HG03342 (cell line): ENCODE data around the gene ENGASE.

Experiments used
- ATAC-seq: cut with Tn5 transposase; IDR thresholded peaks from one replicate; pipeline ENCODE4 v1.9.1; 2021; ENCODE audit warnings: mild to moderate bottlenecking, moderate library complexity; ENCODE audit not compliant: unreplicated experiment

ENGASE gene

DNA sequence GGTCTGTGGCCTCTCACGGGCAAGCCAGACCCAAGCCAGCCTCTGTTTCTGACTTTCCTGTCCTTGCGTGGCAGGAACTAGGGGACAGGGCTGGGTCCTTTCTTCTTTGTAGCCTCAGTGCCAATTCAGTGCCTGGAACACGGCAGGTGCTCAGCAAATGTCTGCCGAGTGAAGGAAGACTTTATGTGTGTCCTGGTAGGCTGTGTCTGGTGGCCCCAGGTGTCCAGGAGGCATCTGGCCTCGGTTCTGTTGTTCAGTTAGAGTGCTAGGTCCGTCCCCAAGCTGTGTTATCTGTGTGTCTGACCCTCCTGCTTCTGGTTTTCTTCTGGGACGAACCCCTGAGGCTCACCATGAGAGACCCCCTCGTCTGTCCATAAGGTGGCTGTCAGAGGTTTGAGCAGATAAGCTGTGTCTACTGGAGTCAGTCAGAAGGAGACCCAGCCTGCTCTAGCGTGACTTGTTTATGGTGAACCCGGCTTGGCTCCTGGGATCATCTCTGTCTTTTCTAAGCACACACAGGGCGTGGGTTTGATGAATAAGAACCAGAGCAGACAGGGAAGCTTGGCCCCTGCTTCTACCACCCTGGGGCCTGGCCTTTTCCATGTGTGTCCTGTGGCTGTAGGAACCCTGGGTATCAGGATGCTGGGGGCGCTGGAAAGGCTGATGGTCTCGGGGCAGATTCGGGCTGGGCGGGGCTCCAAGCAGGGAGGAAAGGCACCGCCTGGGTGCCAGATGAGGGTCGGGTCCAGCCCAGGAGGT is 39.3 kb downstream of the ENGASE start:
- ATAC-seq: no peak

DNA sequence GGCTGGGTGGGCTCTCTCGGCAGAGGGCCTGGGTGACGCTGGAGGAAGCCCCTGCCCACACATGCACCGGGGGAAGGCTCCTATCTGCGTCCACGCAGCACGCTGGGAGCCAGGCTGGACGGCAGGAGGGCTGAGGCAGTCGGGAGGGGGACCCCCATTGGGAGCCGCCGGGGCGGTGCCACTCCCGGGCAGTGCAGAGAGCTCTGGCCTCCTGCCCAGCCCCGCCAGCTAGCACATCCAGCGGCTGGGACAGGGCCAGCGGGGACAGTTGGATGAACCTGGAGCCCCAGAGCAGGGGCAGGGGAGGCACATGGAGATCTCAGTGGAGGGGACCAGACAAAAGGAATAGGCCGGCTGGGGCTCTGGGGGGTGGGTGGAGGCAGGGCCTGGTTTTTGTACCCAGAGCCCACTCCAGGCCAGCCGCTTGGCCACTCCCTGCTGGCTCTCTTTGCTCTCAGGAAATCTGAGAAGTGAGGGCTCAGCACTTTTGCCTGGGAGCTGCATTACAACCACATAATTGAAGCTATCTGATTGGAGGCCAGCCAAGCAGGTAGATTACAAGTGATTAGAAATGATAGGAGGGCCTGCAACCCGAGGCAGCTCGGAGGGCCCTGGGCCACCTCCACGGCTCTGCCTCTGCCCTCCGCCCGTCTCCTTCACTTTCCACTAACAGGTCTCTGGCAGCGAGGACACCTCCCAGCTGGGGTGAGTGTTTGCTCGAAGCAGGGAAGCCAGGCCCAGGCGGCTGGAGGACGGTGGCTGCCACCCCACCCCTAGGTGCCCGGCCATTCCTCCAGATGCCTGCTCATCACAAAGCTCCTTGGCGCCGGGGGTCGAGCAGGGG is 40.1 kb downstream of the ENGASE start:
- no peak for ATAC-seq

DNA sequence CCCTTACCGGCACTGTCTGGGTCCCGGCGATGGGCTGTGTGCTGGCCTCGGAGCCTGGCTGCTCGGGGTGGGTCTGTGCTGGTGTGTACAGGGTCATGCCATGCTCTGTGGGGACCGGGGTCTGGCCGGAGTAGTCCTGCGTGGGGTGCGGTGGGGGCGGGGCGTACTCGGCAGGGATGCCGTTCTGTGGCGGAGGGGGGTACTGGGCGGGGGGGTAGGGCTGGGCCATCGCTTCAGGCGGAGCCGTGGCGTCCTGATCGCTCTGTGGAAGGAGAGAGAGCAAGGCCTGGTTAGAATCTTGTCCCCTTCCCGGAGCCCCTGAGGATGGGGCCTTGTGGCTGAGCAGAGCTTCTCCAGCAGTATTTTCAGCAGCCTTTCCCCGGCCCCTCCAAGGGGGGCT is 40.9 kb downstream of the ENGASE start:
- ATAC-seq: no peak

DNA sequence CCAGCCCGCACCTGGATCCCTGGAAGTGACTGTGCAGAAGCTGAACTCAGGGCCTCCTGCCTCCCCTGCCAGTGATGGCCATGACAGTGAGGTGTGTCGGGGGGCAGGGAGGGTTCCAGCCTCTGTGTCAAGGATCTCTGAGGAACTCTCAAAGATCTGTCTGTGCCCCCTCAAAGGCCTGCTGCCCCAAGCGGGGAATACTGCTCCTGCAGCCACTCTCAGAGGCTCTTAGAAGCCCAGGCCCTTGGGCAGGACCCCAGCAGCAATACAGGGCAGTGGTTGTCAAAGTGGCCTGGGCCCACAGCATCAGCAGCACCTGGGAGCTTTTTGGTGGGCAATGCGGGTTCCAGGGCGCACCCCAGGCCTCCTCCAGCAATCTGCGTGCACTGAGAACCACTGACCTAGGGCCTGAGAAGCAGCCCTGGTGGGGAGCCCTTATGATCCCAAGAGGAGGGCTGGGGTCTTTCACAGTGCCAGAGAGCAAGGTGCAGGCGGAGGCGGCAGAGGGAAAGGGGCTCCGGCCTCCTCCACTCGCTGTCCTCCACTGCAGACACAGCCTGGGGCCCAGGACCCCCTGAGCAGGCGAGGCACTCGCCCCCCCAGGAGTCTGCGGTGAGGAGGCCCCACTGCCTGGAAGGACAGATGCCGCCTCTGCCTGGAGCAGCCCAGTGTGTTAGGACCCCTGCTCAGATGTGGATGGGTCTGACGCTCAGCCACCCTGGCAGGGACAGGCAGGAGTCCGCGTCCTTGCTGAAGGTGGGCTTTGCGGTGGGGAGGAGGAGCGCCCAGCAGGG is 42.1 kb downstream of the ENGASE start:
- no peak for ATAC-seq

DNA sequence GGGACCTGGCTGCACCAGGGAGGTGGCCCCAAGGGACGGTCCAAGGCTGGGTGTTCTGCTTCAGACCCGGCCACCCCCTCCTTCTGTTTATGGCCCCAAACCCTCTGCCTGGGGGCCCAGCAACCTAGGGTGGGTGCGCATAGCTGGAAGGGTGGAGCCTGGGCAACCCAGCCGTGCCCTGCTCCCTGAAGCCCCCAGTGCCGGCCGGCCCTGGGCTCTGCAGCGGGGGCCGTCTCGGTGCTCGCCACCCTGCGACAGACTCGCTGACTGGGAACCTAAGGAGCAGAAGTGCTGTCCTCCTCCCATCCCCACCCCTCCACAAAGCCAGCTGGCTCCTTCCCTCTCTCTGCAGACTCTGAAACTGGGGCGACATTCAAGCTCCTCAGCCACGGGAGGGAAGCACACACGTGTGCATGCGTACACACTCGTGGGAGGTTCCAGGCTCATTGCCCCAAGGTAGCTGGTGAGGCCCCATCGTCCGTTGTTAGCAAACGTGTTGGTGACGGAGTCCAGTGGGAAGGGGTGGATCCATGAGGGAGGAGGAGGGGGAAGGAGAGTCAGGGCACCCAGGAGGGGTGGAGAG is 43.4 kb downstream of the ENGASE start:
- no peak for ATAC-seq

DNA sequence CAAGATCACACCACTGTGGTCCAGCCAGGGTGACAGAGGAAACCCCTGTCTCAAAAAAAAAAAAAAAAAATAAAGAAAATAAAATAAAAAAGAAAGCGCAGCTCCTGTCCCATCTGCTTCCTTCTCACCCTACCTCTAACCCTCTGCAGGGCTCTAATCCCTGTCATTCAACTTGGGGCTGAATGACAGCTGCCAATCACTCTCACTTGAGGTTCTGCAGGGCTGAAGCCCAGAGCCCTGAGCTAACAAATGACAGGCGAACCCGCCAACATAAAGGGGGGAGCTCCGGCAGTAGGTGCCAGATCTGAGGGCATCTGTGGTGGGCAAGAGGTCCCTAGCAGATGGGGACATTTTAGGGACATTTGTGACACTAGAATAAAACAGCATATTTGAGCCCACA is 44.3 kb downstream of the ENGASE start:
- ATAC-seq: no peak

DNA sequence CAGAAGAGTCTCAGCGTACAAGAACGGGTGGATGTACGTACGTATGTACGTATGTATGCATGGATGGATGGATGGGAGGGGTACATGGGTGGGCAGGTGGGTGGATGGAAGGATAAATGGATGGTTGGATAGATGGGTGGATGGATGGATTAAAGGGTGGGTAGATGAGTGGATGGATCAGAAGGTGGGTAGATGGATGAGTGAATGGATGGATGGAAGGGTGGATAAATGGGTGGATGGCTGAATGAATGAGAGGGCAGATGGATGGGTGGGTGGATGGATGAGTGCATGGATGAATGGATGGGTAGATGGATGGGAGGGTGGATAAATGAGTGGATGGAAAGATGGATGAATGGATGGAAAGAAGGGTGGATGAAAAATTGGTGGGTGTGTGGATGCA is 45.6 kb downstream of the ENGASE start:
- no peak for ATAC-seq

DNA sequence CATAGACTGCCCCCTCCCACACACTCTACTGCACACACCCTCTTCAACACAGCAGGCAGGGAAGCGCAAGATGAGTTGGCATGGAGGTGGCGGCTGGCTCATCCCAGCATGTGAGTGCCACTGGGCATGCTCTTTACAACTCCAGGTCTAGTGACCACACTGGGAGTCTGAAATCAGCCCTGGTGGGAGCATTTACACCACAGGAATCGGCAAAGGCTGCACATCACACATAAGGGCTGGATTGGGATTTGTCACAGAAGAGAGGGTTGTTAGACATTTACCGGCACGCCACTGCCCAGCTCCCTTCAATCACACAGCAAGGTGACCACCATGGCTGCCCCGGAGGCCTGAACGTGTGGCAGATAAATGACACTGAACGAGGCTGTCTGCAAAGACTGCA is 49.4 kb downstream of the ENGASE start:
- ATAC-seq: no peak

DNA sequence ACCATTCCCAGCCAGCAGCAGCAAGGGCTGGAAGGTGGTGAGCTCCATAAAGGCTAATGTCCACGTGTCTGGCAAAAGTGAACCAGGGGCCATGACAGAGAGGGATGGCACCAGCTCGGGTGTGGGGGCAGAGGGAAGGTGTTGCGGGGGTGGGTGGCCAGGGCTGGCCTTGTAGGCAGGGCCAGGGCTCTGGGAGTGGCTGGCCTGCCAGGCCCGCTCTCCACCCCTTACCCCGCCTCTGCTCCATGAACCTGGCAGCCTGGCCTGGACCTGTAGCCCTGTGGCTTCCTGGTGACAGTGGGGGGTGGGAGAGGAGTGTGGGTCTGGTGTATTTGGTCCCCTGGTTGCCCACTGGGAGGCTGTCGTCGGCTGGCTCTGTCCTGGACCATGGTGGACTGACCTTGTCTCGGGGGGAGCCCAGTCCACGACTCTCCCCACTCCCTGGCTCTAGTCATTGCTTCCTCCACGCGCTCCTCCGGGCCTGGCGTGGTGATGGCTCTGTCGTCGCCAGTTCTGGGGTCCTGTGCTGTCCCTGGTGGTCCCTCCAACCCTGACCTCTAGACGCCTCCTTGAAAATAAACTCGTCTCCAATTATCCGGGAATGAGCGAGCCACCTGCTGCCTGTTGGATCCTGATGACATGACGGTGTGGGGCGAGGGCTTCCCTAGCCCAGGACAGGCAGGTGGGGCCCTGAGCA is 50.0 kb downstream of the ENGASE start:
- ATAC-seq: no peak

DNA sequence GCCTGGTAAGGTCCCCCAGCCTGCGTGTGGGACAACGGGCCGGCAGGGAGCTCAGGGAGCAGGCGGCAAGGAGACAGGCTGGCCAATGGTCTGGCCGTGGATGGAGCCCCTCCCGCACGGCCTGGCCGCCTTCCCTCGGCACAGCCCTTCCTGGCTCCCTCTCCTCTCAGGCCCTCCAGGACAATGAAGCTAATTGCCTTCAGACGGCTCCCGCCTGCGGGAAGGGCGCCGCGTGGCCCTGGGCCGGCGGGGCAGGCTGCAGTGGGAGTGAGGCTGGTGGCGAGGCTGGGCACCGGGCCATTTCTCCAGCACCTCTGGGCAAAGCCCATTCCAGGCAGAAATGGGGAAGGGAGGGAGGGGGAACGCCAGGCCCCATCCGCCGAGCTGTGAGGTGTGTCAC is 50.9 kb downstream of the ENGASE start:
- ATAC-seq: no peak

DNA sequence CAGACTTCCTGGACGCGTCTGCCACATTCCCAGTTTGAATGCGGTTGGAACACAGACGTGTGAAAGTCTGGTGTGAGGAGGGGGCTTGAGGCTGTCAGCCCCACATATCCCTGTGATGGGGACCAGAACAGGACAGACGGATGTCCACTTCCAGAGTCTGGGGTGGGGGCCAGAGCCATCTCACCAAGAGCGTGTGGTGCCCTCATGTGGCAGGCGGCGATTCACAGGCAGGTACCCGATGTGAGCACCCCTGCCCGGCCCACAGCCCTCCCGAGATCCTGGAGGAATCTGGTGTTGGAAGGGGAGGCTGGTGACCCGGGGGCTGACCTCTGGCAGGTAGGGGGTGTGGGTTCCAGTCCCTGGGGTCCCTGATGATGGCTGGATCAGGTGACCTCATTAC is 51.5 kb downstream of the ENGASE start:
- ATAC-seq: no peak

DNA sequence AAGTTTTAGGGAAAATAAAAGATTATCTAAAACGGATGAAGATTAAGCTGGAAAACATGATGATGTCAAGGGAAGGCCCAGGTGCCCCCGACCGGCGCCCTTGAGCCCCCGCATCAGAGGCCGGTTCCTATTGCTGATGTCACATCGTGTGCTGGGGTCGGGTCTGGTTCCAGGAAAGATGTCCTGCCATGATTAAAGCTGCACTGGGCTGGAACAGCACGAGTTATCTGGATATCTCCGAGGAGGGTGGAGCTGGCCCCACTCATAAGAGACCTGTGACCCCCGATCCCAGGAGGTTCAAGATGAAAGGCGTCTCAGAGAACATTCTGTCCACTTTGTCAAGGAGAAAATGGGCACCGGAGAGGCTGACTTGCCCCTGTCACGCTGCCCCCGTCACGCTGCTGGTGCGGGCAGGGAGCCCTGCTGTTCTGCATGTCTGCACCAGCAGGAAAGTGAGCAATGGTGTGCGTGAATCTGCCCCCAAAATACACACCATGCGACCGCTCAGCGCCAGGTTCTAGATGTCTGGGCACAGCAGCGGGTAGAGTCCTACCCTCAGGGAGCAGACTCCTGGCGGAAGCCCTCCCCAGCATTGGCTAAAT is 53.0 kb downstream of the ENGASE start:
- ATAC-seq: no peak

DNA sequence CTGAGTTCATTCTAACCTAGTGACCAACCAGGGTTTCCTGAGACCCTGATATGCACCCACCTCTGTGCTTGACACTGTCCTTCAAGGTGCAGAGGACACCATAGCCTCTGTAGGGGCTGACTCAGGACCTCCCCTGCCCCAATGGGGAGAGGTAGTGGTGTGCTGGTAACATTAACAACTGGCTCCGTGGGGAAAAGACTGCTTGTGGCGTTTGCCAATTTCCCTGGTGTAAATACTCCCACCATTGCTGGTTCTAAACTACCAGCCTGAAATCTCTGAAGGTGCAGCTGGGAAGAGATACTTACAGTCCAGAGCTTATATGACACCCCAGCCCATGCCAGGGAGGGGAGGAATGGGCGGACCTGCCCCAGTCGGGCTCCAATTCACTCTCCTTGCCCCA is 54.9 kb downstream of the ENGASE start:
- ATAC-seq: no peak

DNA sequence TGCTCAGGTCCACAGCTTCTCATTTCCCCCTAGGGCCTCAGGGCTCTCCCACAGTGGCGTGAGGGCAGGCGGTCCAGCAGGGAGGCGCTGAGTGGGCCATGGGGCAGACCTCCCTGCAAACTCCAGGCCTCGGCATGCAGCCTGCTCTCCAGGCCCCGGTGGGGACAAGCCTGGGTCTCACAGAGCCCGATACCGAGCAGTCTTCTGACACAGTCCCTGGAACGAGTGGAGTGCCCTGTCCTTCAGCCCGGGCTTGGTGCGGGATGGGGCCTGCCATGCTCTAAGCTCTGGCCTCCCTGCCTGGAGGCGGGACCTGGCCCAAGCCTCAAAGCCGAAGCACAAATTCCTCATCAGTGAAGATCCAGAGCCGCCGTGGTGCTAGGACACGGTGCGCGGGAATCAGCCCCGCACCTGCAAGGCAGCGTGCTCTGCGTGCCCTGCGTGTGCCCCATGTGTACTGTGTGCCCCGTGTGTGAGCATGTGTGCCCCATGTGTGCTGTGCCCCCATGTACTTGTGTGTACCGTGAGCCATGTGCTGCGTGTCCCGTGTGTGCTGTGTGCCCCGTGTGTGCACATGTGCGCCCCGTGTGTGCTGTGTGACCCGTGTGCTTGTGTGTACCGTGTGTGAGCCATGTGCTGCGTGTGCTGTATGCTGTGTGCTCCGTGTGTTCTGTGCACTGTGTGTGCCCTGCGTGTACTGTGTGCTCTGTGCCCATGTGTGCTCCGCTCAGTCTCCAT is 56.1 kb downstream of the ENGASE start:
- no peak for ATAC-seq

DNA sequence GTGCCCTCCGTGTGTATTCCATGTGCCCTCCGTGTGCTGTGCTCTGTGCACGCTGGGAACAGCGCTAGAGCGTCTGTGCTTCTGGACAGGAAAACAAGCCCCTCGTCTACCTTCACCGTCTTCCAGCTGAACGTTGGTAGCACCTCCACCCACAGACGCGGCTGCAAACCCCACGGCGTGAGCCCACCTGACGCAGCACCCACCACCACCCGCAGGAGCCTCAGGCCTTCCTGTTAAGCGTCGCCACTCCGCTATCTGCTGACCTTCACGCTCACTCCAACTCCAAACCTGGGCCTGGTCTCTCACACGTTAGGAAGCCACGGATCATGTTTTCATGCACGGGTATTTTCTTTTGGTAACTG is 56.6 kb downstream of the ENGASE start:
- no peak for ATAC-seq

DNA sequence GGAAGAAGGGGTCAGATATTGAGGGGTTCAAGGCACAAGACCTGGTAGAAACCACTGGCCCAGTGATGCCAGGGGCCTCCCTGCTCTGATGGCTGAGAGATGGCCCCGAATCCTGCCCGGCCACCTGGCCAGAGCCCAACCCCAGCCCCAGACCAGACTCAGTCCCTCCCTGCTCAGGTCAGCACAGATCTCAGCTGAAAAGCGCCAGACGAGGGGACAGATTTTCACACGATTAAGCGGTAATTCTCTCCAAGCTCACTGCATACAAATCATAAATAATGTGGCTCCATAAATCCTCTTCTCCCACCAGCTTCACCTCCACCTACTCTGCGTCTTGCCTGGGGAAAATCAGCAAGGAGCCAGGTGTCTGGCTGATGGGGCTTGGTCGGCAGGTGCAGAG is 57.1 kb downstream of the ENGASE start:
- ATAC-seq: no peak

DNA sequence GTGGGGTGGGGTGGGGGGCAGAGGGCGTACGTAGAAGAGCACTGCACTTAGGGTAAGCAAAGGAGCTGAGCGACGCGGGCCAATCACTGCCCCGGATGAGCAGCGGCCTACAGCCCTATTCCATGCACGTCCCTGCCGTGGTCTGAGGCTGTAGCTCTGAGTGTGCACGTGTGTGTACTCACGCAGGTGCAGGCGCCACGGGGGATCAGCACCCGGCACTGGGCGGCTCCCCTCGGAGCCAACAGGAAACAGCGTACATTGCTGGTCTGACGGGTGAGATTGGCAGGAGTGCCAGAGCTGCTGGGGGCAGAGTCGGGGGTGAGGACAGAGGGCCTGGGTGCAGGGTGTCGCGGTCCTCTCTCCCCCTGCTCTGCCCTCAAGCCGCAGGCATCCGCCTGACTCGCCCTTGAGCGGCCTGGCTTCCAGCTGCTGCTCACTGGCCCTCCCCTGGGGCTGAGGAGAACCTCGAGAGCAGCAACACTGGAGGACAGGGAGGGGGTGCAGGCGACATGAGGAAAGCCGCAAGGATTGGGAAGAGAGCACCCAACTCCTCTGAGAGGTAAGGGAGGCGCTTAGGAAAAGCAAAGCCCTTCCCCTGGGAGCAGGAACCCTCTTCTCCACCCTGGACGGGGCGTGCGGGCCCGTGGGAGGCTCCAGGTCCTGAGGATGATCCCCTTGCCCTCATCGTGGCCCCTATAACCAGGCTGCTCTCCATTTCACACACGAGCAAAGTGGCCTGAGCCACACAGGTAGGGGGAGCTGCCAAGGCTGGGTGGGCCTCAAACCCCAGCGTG is 57.8 kb downstream of the ENGASE start:
- no peak for ATAC-seq

DNA sequence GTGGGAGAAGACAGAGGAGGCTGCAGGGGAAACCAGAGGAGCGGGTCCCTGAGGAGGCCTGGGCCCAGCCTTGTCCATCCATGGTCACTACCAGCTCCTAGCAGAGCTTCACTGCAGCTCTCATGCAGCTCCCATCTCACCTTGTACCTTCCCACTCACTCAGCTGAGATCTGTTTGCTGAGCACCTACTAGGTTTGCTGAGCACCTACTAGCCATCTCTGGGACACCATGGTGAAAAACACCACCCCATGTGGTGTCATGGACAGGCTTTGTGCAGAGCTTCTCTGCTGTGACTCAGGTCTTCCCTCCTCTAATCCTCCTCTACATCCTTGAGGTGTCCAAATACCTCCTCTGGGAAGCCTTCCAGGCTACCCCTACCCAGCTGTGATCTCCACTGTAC is 58.6 kb downstream of the ENGASE start:
- no peak for ATAC-seq

DNA sequence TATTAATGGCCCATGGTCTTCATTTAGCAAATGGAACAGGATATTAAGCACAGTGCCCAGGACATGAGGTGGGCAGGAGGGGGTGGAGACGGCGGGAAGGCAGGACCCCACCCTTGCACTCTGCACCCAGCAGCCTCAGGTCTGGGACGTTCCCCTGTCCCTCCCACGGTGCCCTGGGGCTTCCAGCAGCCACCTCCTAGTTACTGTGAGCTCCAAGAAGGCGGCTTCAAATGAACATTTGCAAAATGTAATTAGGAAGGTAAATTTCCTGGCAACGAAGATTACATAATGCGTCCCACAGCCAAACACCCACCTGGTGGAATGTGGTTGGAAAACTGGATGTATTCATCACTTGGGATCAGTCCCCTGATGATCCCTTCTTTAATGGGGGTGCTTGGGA is 59.4 kb downstream of the ENGASE start:
- no peak for ATAC-seq
